H54 (cell line): Measurements from ENCODE around the gene PSMB7.

ENCODE experiments used
- DNase-seq: peaks from one replicate; pipeline ENCODE4 v3.0.0; 2011; ENCODE audit warnings: low spot score, mixed read lengths; ENCODE audit not compliant: insufficient read length
- FAIRE-seq: peaks from 3 replicates; lab custom pipeline; 2011; peaks lifted over from hg19 to GRCh38; lab: Jason Lieb, UNC
- POLR2A ChIP-seq: IDR thresholded peaks from 2 replicates; pipeline ENCODE4 v1.6.1; 2011; ENCODE audit warnings: low read depth, mild to moderate bottlenecking, low read length

Gene PSMB7

DNA sequence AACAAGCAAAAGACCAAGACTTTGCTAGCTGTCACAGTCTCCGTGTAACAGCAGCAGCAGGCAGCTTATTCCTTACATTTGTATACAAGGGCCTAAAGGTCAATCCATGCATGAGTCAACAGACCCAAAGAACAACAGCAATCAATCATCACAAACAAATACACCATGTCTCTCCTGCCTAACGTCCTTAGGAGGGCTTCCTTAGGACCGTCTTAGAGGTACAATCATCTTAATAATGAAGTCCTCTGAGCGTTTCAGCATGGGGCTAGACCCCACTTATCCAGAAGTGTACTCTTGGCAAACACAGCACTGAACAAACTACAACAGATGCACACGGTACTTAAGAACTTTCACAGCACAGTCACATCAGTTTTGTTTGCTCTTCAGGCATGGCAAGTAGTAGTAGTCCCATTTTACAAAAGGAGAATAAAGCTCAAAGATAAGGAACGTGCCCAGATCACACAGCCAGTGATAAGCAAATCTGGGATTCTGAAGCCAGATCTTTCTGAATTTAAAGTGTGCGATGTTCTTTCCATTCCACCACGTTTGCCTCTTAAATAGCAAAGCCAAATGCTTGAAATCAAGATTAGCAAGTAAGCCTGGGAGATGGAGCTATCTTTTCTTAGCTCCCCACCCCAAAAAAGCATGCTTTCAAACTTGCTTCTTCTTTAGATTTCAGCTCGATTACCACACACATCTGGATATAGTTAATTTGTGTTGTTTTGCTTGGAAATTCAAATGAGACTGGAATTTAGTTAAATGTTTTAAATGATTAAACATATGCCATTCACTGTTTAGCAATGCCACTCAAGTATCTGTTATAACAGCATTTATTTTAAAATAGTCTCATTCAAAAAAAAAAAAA, 24.2 kb downstream of the PSMB7 start:
- no peak for TF ChIP-seq POLR2A
- DNase-seq (peak; percentile 44), FAIRE-seq (peak; percentile 89)

- DNase-seq: no peak
- TF ChIP-seq POLR2A: no peak
- no peak for FAIRE-seq
These were observed 25.9 kb downstream of the PSMB7 start for GRCh38 chr9:124389146-124389939.

GRCh38 chr9:124388275-124389048, 26.8 kb downstream of the PSMB7 start:
- no peak for TF ChIP-seq POLR2A
- FAIRE-seq (no peak), DNase-seq (no peak)

GRCh38 chr9:124386201-124386600, 29.0 kb downstream of the PSMB7 start:
- no peak for TF ChIP-seq POLR2A
- no peak for DNase-seq
- no peak for FAIRE-seq

GRCh38 chr9:124385623-124386022, 29.6 kb downstream of the PSMB7 start:
- no peak for TF ChIP-seq POLR2A
- FAIRE-seq: peak; percentile 11
- no peak for DNase-seq

DNA sequence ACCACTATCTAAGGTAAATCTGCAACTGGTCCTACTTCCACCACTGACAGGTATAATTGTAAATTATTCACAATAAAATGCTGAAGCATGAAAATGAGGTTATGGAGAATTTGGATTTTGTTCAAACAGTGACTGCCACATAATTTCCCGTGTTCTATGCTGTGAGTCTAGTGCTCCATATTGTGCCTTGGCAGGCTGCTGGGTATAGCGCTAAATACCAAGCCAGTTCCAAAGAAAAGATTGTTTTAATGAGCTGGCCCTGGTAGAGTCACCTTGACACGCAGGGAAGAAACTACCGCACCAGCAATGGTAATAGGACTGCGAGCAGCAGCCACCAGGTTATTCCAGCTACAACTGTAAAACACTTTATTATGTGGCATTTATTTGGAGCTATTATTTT, 30.4 kb downstream of the PSMB7 start:
- DNase-seq (no peak), FAIRE-seq (no peak)
- no peak for TF ChIP-seq POLR2A

DNA sequence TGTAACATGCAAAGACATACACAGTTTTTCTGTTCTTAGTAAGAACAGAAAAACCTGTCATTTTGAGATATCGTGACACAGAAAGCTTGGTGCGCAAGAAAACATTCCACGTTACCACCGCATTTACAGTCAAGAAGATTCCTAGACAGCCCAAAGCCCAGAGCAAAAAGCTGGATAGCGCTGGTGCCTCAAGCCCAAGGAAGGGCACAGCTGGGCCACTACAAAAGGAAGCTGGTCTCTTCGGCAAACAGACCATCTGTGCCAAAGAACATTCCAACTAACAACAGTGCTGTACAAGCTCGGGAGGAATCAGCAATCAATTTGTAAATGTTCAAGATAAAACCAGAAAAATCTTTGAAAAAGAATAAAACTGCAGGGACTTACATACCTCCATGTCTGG, 31.0 kb downstream of the PSMB7 start:
- FAIRE-seq: no peak
- no peak for DNase-seq
- no peak for TF ChIP-seq POLR2A

DNA sequence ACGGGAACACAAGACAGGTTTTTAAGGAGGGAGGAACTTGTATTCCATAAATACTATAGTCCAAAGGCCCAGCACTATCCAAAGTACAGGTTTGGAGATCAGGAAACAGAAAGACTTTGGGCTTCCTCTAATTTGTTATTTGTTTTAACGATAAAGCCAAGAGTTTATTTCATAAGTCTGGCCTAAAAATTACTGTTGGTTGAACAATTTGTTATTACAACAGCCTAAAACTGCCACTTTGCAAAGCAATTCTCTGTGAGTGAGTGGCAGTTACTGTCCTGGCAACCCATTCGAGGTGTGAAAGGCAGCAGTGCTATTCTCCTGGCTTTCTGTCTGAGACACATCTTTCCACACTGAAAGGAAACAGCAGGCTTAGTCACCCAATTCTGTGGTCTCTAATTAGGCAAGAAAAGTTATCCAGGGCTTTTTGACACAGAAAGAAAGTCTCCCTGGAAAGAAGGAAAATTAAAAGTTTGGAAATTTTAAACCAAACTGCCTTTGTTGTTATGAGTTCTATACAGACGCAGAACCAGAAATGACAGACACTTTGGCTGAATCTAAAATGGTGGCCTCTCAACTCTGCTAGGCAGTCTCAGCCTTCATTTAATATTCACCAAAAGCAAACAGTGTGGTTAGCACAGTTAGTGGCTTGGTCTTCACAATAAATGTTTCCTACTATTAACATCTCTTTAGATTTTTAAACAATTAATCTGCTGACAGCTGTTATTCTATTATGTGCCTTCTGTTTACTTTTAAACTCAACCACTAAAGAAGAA, 33.9 kb downstream of the PSMB7 start:
- FAIRE-seq (peak; percentile 83), DNase-seq (no peak)
- TF ChIP-seq POLR2A: no peak

GRCh38 chr9:124377551-124378406, 37.5 kb downstream of the PSMB7 start:
- DNase-seq: no peak
- TF ChIP-seq POLR2A: no peak
- no peak for FAIRE-seq

GRCh38 chr9:124376329-124376728, 38.9 kb downstream of the PSMB7 start:
- no peak for FAIRE-seq
- TF ChIP-seq POLR2A: no peak

DNA sequence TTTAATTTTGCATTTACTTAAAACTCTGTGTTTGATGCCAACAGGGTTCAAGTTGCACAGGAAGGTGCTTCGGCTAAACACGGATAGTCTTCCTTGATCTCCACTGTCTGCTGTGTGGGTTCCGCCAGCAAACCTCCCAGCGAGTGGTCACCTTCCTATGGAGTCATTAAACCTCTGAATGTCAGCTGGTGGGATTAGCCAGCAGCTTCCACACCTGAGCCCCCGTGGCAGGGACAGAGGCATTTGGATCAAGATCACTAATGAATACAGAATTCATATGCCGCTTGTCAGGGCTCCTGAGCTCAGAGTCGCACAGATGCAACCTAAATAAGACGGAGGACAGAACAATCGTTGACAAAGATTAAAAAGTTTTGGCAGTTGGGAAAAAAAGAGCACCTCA, 39.5 kb downstream of the PSMB7 start:
- no peak for TF ChIP-seq POLR2A
- DNase-seq (no peak), FAIRE-seq (no peak)

More at GRCh38 chr9:124376329-124376728, 38.9 kb downstream of the PSMB7 start:
- no peak for DNase-seq

GRCh38 chr9:124373851-124374250, 41.4 kb downstream of the PSMB7 start:
- TF ChIP-seq POLR2A: no peak
- FAIRE-seq (no peak), DNase-seq (no peak)
